AML-193 (cell line): ENCODE results near the gene SLIT3.
"Not testable (repeated sequence)": the region's sequence is repeated elsewhere in the genome, so short reads cannot be mapped to it uniquely, and the experiment has no call there.

ENCODE experiments used
- DNase-seq, 2 experiments: peaks; one replicate each; lab custom pipeline; 2025; lab: John Stamatoyannopoulos, UW

Gene SLIT3

GRCh38 chr5:168645195-168645594 lies 655.7 kb downstream of the SLIT3 start:
- no peak for DNase-seq

- no peak for DNase-seq
These were observed 658.9 kb downstream of the SLIT3 start for GRCh38 chr5:168642019-168642418.

- DNase-seq = not testable (repeated sequence)
These were observed 662.1 kb downstream of the SLIT3 start for GRCh38 chr5:168638846-168639245.

- no peak for DNase-seq
These were observed 663.1 kb downstream of the SLIT3 start for GRCh38 chr5:168637793-168638192.

GRCh38 chr5:168637281-168637680 lies 663.7 kb downstream of the SLIT3 start:
- no peak for DNase-seq

- DNase-seq = not testable (repeated sequence)
These were observed 670.0 kb downstream of the SLIT3 start for GRCh38 chr5:168630958-168631357.

- DNase-seq = peak; percentile 19 to 32
These were observed 676.0 kb downstream of the SLIT3 start for GRCh38 chr5:168624850-168625364.

GRCh38 chr5:168620807-168621206 lies 680.1 kb downstream of the SLIT3 start:
- DNase-seq = no peak

- no peak for DNase-seq
These were observed 686.3 kb downstream of the SLIT3 start for GRCh38 chr5:168614661-168615060.

GRCh38 chr5:168613996-168614395 lies 686.9 kb downstream of the SLIT3 start:
- no peak for DNase-seq

- DNase-seq = no peak
These were observed 687.5 kb downstream of the SLIT3 start for GRCh38 chr5:168613396-168613795.

GRCh38 chr5:168612996-168613395 lies 687.9 kb downstream of the SLIT3 start:
- DNase-seq = no peak

GRCh38 chr5:168612123-168612522 lies 688.8 kb downstream of the SLIT3 start:
- DNase-seq = no peak
